Upper lobe of left lung (tissue), 4 donors: ENCODE data around the gene ZNF200.

Experiments used
- EP300 ChIP-seq, 4 donors: sonication (generic); formaldehyde crosslinking; IDR thresholded peaks; one replicate each; pipeline ENCODE4 v1.5.1; 2017; ENCODE audit warnings: antibody characterized with exemption in 4 of 4, control low read depth in 2 of 4
- POLR2A ChIP-seq, 4 donors: fragments of 450-650 bp; IDR thresholded peaks; one replicate each; pipeline ENCODE4 v1.5.1; 2016 to 2017; ENCODE audit warnings: antibody characterized with exemption in 4 of 4, mild to moderate bottlenecking in 2 of 4
- TF ChIP-seq, protein P1 (sequence below), 6 experiments: fragments of 450-650 bp in 4 of 6; fragments of 200-600 bp in 2 of 6; sonication (generic) in 2 of 6; IDR thresholded peaks; one replicate each; pipeline ENCODE4 v1.5.1; 2016 to 2019; ENCODE audit warnings: antibody characterized with exemption in 6 of 6

DNA sequence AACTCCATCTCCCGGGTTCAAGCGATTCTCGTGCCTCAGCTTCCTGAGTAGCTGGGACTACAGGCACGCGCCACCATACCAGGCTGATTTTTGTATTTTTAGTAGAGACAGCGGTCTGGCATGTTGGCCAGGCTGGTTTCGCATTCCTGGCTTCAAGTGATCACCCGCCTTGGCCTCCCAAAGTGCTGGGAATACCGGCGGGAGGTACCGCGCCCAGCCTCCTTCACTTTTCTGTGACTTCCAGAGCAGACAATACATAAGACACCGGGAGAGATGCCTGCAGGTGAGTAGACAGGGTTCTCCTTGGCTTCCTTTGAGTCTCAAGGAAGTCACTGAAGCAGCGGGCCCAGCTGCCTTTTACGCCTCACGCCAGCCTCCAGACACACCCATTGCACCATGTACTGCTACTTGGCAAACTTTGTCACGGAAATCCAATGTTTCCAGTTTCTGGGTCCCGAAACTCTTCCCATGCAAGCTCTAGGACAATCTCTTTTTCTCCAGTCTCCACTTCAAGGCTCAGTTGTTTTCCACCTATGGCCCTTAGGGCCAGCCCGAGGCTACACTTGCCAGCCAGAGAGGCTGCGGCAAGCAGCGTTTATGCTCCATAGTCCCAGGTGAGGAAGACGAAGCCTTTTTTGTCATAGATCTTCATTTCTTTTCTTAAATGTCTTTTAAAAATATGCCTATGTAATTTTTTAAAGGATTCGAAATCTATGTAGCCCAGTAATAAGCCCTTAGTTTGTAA is 47.8 kb downstream of the ZNF200 start:
- TF ChIP-seq, protein P1, sequence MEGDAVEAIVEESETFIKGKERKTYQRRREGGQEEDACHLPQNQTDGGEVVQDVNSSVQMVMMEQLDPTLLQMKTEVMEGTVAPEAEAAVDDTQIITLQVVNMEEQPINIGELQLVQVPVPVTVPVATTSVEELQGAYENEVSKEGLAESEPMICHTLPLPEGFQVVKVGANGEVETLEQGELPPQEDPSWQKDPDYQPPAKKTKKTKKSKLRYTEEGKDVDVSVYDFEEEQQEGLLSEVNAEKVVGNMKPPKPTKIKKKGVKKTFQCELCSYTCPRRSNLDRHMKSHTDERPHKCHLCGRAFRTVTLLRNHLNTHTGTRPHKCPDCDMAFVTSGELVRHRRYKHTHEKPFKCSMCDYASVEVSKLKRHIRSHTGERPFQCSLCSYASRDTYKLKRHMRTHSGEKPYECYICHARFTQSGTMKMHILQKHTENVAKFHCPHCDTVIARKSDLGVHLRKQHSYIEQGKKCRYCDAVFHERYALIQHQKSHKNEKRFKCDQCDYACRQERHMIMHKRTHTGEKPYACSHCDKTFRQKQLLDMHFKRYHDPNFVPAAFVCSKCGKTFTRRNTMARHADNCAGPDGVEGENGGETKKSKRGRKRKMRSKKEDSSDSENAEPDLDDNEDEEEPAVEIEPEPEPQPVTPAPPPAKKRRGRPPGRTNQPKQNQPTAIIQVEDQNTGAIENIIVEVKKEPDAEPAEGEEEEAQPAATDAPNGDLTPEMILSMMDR (IDR thresholded peaks at IDR 0.05): no peak
- TF ChIP-seq POLR2A (IDR thresholded peaks at IDR 0.05): no peak
- TF ChIP-seq EP300 (IDR thresholded peaks at IDR 0.05): no peak
